Ovary (tissue), 1 donor: ENCODE results near the gene EPHA2.

Experiments
- EP300 ChIP-seq: sonication (generic); formaldehyde crosslinking; IDR thresholded peaks from one replicate; pipeline ENCODE4 v1.6.1; 2017; ENCODE audit warnings: antibody characterized with exemption
- POLR2A ChIP-seq: fragments of 450-650 bp; IDR thresholded peaks from one replicate; pipeline ENCODE4 v1.6.1; 2017; ENCODE audit warnings: antibody characterized with exemption, mild to moderate bottlenecking, moderate library complexity

GRCh38 chr1:16076031-16076864 is 79.6 kb downstream of the EPHA2 start:
- TF ChIP-seq POLR2A (no peak), EP300 (no peak)
